ENCODE measurements around the gene CALCOCO2.

- TF ChIP-seq CTCF (conservative IDR thresholded peaks at IDR 0.05; ENCODE audit: low read length): no peak
- no peak for TF ChIP-seq EZH2phosphoT487 (IDR thresholded peaks at IDR 0.05; ENCODE audit: borderline replicate concordance)
Measured at GRCh38 chr17:48825446-48826381, 5.1 kb upstream of the CALCOCO2 start.
